Neutrophil (primary cell): Measurements from ENCODE around the gene HDAC11.

ENCODE experiments used
- H3K27ac ChIP-seq: fragments of 200-600 bp; sonication (generic); 2 replicates; pipeline ENCODE4 v1.5.1; 2016; ENCODE audit warnings: mild to moderate bottlenecking, moderate library complexity
- H3K27me3 ChIP-seq: fragments of 200-600 bp; sonication (generic); 2 replicates; pipeline ENCODE4 v1.6.0; 2016; ENCODE audit warnings: mild to moderate bottlenecking
- H3K36me3 ChIP-seq: fragments of 200-600 bp; sonication (generic); 2 replicates; pipeline ENCODE4 v1.5.1; 2017
- H3K4me1 ChIP-seq, 2 experiments: fragments of 200-600 bp in 1 of 2; sonication (generic) in 1 of 2; 1 replicate in 1 of 2; 2 replicates in 1 of 2; pipeline versions ENCODE4 v1.5.1 to v1.6.1; 2013 to 2016; ENCODE audit warnings: low read depth in 1 of 2, low read length in 1 of 2, mild to moderate bottlenecking in 1 of 2, moderate library complexity in 1 of 2; ENCODE audit not compliant: control insufficient read depth in 1 of 2, insufficient read depth in 1 of 2
- H3K4me3 ChIP-seq, 2 experiments: fragments of 200-600 bp in 1 of 2; sonication (generic) in 1 of 2; 1 replicate in 1 of 2; 2 replicates in 1 of 2; pipeline ENCODE4 v1.5.1; 2013 to 2016; ENCODE audit warnings: low read depth in 1 of 2, low read length in 1 of 2, mild to moderate bottlenecking in 1 of 2, moderate library complexity in 1 of 2
- H3K9me3 ChIP-seq: fragments of 200-600 bp; sonication (generic); 2 replicates; pipeline ENCODE4 v1.5.1; 2016
- CTCF ChIP-seq: fragments of 200-600 bp; sonication (generic); IDR thresholded peaks from 2 replicates; pipeline ENCODE4 v1.5.1; 2016; ENCODE audit warnings: antibody characterized with exemption

Gene HDAC11

GRCh38 chr3:13506680-13507079, 26.6 kb downstream of the HDAC11 start:
- Histone ChIP-seq H3K27me3 (peaks cover 17% of the 10 kb centered on the region), H3K9me3 (no peaks in the 10 kb centered on the region), H3K4me1 (no peaks in the 10 kb centered on the region), H3K36me3 (no peaks in the 10 kb centered on the region), H3K4me3 (no peak overlapping the region), H3K27ac (no peak overlapping the region)
- TF ChIP-seq CTCF: no peak

- no peaks in the 10 kb centered on the region for H3K9me3 ChIP-seq
- no peaks in the 10 kb centered on the region for H3K36me3 ChIP-seq
- no peak for TF ChIP-seq CTCF
- no peak overlapping the region for H3K27ac ChIP-seq
- no peak overlapping the region for H3K4me3 ChIP-seq
- no peaks in the 10 kb centered on the region for H3K4me1 ChIP-seq
- peaks cover 17% of the 10 kb centered on the region for H3K27me3 ChIP-seq
Measured at GRCh38 chr3:13507247-13507569, 27.1 kb downstream of the HDAC11 start.

DNA sequence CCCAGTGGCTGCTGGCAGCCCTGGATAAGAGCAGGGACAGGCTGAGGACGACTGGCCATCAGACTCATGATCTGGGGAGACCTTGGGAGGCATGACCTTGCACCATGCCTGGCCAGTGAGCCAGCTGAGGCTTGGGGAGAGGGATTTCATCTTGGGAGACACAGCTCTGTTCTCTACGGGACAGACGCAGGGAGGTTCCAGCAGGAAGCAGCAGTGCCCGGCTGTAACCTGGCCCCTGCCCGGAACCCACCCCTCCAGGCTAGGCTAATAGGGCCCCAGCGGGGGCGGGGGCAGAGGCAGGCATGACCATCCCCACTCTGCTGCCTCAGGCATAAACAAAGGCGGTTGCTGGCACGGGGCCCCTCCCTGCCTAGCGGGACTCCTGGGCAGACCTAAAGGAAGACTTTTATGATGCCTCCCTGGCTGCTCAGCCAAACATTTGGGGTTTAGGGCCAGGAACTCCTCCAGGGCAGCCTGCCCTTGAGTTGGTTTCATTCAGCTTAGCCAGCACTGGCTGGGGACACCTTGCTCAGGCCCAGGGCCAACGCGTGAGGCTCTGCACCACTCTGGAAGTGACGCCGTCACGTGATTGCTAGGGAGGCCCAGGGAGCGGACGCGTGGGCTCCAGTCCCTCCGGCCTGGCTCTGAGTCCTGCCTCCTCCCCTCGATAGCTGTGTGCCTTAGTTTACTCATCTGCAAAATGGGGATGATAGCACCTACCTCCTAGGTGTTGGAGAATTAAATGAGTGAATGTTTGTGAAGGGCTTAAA, 27.6 kb downstream of the HDAC11 start:
- Histone ChIP-seq H3K27me3 (peaks cover 17% of the 10 kb centered on the region), H3K27ac (no peak overlapping the region), H3K9me3 (no peaks in the 10 kb centered on the region), H3K4me3 (no peak overlapping the region), H3K4me1 (no peaks in the 10 kb centered on the region), H3K36me3 (no peaks in the 10 kb centered on the region)
- no peak for TF ChIP-seq CTCF

GRCh38 chr3:13508496-13508895, 28.4 kb downstream of the HDAC11 start:
- Histone ChIP-seq H3K27me3 (peaks cover 17% of the 10 kb centered on the region), H3K4me3 (no peak overlapping the region), H3K4me1 (no peaks in the 10 kb centered on the region), H3K36me3 (no peaks in the 10 kb centered on the region), H3K27ac (no peak overlapping the region), H3K9me3 (no peaks in the 10 kb centered on the region)
- no peak for TF ChIP-seq CTCF

- H3K9me3 ChIP-seq: no peaks in the 10 kb centered on the region
- no peak overlapping the region for H3K4me3 ChIP-seq
- H3K36me3 ChIP-seq: no peaks in the 10 kb centered on the region
- peaks cover 17% of the 10 kb centered on the region for H3K27me3 ChIP-seq
- H3K27ac ChIP-seq: no peak overlapping the region
- TF ChIP-seq CTCF: no peak
- no peaks in the 10 kb centered on the region for H3K4me1 ChIP-seq
Measured at GRCh38 chr3:13509059-13509815, 29.1 kb downstream of the HDAC11 start.
